ENCODE data around the gene TYROBP.

TYROBP gene

GRCh38 chr19:35869327-35870123 lies 38.6 kb downstream of the TYROBP start:
- DNase-seq, result peak; percentile 83

DNA sequence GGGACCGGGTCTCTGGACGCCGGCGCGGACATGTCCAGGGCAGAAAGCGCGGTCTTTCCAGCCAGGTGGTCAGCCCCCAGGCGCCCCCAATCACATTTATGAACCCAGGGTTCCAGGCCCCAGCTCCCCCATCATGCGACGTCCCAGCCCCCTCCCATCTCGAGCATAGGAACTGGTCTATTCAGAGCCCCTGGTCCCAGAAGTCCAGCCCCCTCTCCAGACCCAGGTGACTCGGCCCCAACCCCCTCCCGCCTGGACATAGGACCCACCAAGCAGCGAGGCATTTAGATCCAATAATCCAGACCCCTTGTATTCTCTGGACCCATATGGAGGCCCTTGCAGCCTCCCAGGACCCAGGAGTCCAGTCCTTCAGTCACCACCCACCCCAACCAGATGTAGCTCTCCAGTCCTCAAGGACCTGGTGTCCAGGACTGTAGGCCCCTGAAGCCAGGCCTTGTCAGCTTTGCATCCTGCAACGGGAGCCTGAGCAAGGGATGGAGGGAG lies 39.2 kb downstream of the TYROBP start:
- no peak for DNase-seq

DNA sequence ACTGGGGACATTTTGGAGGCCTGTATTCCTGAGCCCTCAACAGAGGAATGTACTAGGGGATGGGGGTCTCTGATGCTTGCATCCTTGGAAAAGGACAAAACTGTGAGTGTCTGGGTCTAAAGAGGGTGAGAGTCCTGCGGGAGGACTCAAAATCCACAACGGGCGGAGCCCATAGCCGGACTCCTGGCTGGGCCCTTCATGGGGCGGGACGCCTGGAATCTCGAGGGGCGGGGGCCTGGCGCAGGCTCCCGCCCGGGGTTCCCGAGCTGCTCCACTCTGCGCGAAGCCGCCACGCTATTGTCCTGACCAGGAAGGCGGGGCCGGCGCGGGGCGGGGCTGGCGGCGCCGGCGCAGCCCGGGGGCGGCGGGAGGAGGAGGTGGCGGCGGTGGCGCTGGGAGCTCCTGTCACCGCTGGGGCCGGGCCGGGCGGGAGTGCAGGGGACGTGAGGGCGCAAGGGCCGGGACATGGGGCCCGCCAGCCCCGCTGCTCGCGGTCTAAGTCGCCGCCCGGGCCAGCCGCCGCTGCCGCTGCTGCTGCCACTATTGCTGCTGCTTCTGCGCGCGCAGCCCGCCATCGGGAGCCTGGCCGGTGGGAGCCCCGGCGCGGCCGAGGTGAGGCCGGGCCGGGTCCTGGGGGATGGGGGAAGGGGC lies 39.8 kb downstream of the TYROBP start, which contains the start of gene APLP1:
Gene APLP1 (plus strand): TSS at position 403 of the 651 bp plus-strand sequence. CDS start 63 bp downstream, at position 466.
- DNase-seq, result no peak

DNA sequence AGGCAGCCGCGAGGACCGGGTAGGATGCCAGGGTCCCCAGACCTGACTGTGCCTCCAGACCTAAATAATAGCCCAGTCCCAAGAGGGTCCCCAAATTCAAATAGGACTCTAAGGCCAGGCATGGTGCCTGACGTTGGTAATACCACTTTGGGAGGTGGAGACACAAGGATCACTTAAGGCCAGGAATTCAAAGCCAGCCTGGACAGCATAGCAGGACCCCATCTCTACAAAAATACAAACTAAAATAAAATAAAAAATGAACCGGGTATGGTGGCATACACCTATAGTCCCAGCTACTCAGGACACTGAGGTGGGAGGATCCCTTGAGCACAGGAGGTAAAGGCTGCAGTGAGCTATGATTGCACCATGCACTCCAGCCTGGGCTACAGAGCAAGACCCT lies 45.1 kb downstream of the TYROBP start:
- DNase-seq, result no peak

DNA sequence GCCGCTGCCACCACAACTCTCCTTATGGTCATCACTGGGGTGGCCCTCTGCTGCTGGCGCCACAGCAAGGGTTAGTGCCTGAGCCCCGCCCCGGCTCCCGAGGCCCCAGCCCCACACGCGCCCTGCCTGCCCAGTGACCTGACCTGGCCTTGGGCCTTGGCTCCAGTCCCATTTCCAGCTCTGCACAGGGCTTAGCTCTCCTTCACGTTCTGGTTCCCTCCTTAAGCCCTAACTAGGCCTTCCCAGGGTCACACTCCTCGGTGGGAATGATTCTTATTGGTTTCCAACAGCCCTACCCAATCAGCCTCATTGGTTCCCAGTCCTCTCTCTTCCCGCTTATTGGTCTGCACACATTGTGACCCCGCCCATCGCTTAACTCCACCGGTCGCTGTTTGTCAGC lies 45.6 kb downstream of the TYROBP start:
- no peak for DNase-seq

GRCh38 chr19:35861640-35862160 lies 46.4 kb downstream of the TYROBP start:
- no peak for DNase-seq

DNA sequence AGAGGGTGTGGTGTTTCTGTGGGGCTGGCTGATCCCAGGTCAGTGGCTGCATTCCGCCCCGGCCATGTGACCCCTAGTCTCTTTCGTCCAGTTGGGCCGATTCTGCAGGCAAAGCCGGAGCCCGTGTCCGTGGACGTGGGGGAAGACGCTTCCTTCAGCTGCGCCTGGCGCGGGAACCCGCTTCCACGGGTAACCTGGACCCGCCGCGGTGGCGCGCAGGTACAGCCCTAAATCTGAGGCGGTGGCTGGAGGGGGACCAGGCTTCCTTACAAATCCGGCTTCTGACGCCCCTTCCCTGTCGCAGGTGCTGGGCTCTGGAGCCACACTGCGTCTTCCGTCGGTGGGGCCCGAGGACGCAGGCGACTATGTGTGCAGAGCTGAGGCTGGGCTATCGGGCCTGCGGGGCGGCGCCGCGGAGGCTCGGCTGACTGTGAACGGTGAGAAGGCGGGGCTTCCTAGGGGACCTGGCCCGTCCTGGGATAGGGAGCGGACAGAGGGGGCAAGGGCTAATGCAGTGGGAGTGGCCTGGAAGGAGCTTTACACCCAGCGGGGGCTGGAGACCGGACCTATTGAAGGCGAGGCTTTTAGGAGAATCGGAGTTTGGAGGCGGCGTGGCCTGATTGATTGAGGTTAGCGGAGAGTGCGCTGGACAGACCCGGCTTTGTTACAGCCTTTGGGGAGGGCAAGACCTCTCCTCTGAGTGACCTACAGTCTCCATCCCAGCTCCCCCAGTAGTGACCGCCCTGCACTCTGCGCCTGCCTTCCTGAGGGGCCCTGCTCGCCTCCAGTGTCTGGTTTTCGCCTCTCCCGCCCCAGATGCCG lies 47.1 kb downstream of the TYROBP start:
- no peak for DNase-seq

- no peak for DNase-seq
Observed at GRCh38 chr19:35860436-35860817, 47.7 kb downstream of the TYROBP start.

GRCh38 chr19:35859414-35859813 lies 48.7 kb downstream of the TYROBP start:
- DNase-seq, result no peak

DNA sequence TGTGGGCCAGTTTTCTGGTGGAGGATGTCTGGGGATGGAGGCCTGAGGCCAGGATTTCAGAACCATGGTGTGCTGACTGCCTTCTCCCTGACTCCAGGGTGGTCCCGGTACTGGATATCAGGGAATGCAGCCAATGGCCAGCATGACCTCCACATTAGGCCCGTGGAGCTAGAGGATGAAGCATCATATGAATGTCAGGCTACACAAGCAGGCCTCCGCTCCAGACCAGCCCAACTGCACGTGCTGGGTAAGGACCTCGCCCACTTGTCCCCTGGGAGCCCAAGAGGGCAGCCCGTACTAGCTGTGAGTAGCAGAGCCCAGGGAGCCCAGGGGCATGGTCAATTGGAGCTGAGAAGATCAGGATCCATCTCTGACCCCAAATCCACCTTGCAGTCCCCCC lies 49.8 kb downstream of the TYROBP start:
- DNase-seq, result no peak

GRCh38 chr19:35856546-35857149 lies 51.4 kb downstream of the TYROBP start, which contains the start of gene KIRREL2:
Gene KIRREL2 (plus strand): TSS chr19:35856911. CDS start chr19:35857120, 209 bp downstream.
- no peak for DNase-seq

Measured in NCI-H524 treated with DMSO at 0.1 percent for 48 hours (cell line).